GM15510 (cell line): ENCODE data around the gene LONP2.

Experiments used
- POLR2A ChIP-seq: IDR thresholded peaks from 3 replicates; pipeline ENCODE4 v1.6.1; 2011; ENCODE audit warnings: borderline replicate concordance; ENCODE audit not compliant: insufficient read length; ENCODE audit errors: extremely low read depth

The LONP2 gene

GRCh38 chr16:48244080-48244862 lies at the start of gene LONP2:
TSS of gene LONP2 (plus strand) at chr16:48244300. CDS start at chr16:48244389, 89 bp downstream.
- TF ChIP-seq POLR2A: peak; percentile 81

DNA sequence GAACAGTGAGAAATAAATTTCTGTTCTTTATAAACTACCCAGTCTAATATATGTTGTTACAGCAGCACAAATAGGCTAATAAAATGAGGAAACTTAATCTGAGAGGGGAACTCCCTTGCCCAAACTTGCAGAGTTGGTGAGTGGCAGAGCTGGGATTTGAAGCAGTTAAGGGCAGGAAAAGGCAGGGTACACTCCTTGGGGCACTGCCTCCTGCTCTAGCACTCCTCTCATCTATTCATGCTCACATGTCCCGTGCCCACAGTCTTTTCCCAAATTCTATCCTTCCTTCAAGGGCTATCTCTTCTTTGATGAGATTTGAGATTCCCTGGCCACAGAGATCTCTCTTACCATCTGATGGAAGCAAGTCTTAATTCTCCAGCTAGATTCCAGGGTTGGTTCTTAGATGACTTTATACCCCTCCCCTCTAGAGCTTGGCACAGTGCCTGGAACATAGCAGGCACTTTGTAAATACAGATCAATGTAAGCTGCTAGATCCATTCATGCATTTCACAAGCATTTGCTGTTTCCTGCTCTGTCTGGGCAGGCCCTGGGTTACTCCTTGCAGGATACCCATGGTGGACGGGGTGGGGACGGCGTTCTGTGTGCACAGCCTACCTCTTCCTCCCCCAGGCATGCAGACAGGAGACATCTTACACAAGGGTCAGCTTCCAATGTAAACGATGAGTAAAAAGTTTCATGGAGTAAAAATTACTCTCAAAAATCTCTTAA lies 49.1 kb upstream of the LONP2 start:
- no peak for TF ChIP-seq POLR2A

GRCh38 chr16:48197294-48197693 lies 46.8 kb upstream of the LONP2 start:
- TF ChIP-seq POLR2A: no peak

GRCh38 chr16:48201515-48202201 lies 42.4 kb upstream of the LONP2 start:
- TF ChIP-seq POLR2A: no peak

DNA sequence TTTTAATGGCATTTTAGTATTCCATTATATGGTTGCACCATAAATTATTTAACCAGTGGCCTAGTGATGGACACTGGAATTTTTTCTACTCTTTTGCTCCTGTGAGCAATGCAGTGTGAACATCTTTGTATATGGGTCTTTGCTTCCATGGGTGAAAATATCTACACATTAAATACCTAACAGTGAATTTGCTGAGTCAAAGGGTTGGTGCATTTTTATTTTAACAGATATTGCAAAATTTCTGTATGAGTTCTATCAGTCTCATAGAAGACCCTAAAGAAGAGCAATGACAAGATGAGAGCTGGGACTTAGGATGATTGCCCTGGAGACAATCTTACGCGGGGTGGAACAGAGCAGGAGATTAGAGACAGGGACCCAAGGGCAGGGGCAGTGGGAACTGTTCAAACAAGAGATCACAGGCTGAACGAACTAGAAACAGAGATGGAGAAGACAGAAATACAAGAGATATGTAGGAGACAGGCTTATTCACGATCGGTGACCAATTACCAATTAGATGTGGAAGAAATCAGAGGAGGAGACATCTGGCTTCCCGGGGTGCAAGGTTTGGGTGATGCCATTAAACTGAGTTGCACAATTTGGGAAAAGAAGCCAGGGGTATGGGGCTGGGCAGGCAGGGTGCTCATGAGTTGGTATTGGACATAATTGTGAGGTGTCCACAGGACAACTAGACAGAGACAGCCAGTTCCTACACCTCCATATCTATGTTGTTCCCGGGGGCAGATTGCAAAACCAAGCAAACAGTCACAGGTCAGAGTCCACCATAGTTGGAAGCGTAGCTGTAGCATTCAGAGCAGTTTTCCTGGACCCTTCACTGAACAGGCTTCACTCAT lies 39.9 kb upstream of the LONP2 start:
- no peak for TF ChIP-seq POLR2A

DNA sequence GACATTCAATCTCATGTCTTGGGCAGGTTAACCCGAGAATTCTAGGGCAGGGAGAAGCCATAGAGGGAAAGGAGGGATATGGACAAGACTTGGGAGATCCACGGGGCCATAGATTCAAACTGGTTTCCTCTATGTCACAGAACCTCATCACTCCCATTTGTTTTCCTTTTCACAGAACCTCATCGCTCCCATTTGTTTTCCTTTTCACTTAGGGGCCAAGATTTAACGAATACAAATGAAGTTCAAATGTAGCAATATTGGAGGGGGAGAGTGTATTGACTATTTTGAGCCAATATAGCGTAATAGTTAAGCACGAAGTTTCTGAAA lies 39.3 kb upstream of the LONP2 start:
- no peak for TF ChIP-seq POLR2A

DNA sequence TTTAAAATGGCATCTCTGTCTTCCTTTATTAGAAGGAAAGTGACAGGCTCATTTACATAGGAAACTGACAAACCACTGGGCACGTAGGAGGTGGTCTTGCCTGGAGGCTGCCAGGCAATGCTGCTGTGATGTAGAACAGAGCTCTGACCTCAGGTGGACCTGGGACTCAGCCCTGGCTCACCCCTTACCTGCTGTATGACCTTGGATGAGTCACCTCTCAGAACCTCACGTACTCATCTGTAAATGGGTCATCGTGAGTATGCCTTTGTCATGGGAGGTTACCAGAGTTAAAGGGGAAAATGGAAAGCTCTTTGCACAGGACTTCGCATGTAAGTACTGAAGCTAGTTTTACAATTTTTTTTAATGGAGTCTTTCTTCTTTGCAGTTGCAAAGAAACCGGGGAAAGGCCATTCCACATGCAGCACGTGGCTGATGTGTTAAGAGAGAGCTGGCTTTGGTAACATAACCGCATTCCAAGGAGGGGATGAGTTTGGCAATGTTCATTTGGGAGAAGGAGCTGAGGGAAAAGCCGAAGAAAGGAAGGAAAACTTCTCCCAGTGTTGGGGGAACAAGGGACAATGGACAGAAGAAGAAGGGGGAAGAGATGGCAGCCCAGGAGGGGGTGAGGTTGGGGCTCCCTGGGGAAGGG lies 37.4 kb upstream of the LONP2 start:
- TF ChIP-seq POLR2A: no peak

- no peak for TF ChIP-seq POLR2A
These were observed 33.4 kb upstream of the LONP2 start for GRCh38 chr16:48210747-48211146.

DNA sequence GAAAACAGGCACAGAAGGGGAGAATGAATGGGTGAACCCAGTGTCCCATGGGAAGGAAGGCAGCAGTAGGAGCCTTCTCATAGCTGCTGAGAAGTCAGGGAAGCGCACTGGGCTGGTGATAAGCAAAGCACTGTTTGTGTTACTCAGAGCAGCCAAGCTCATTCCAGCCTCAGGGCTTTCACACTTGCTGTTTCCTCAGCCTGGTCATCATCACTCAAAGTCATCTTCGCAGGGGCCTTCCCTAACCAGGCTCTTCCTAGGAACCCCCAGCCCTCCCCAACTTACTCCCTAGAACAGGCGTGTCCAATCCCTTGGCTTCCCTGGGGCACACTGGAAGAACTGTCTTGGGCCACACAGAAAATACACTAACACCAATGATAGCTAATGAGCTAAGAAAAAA lies 32.1 kb upstream of the LONP2 start:
- TF ChIP-seq POLR2A: no peak

DNA sequence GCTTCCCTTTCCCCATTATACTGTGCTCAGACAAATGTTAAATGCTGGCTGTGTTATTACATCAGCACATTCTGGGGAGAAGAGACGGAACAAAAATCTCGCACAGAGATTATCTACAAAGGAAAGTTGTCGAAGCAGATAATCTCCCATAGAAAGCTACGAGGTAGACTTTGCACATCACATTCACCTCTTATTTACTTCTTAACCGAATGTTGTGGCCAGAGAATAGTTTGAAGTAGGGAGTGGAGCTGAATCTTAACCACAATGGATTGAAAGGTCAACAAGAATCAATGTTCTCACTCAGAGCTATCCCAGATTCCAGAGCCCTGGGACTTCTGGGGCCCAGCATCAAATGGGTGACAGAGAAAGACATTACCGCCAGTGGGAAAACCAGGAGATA lies 28.4 kb upstream of the LONP2 start:
- TF ChIP-seq POLR2A: no peak

GRCh38 chr16:48217708-48218107 lies 26.4 kb upstream of the LONP2 start:
- no peak for TF ChIP-seq POLR2A

- TF ChIP-seq POLR2A: no peak
These were observed 25.6 kb upstream of the LONP2 start for GRCh38 chr16:48218473-48218872.

DNA sequence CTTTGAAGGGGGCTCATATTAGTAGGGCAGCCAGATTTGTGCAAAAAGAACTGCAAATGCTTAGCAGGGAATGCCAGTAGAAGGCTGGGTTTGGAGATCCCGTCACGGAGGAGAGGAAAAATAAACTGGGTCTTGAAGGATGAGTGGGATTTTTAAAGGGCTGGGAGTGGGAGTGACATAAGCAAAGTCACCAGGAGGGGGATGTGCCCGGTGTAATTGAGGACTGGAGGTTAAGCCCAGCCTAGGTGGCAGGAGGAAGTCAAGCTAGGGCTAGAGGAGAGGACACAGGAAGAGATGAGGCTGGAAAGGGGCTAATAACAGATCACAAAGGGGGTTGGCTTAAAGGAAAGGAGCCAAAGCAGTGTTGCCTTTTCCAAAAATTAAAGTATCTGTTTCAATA lies 23.2 kb upstream of the LONP2 start:
- TF ChIP-seq POLR2A: no peak

GRCh38 chr16:48223490-48223889 lies 20.6 kb upstream of the LONP2 start:
- TF ChIP-seq POLR2A: no peak
